HG02840 (cell line): Measurements from ENCODE around the gene ATG7.

Source experiments
- ATAC-seq: cut with Tn5 transposase; IDR thresholded peaks from one replicate; pipeline ENCODE4 v1.9.1; 2021; ENCODE audit warnings: mild to moderate bottlenecking, moderate library complexity, moderate number of reproducible peaks; ENCODE audit not compliant: unreplicated experiment, low FRiP score

Gene ATG7

DNA sequence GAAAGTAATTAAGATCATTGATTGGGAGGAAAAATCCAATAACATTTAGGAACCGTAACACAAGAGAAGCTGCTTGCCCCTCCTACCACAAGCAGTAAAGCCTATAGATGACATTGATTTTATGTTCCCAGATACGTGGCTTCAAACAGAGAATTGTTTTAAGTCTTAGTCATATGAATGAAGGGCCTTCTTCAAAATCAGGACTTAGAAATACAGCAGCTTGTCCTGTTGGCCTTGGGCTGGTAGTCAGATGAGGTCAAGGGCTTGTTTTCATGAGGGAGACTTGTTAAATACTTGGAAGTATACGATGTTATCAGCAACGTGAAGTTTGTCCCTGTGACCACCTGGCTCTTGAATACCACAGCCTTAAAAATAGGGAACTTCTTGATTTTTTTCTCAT lies 257.1 kb downstream of the ATG7 start:
- no peak for ATAC-seq

DNA sequence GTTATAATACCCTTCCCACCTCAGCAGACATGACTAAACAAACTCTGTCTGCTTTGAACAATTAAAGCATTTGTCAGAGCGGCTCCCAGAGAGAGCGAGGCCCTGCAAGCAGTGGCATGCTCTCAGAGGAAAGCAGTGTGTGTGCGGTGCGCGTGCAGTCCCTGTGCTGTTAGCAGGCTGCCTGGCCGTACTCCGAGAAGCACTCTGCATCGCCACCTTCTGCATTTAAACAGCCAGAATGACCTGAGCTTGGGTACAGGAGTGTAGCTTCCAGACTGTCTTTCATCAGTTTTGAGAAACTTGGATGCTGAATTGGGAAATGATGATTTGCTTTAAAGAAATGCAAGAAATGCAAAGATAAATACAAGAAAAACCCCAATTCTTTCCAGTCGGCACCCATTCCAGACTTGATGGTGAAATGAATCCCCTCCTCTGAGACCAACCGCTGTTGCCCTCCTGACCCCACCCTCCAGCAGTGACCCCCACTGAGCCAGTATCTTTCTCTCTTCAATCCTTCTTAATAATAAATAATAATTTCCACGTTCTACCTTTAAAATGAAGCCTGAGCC lies 258.0 kb downstream of the ATG7 start:
- ATAC-seq, result no peak

DNA sequence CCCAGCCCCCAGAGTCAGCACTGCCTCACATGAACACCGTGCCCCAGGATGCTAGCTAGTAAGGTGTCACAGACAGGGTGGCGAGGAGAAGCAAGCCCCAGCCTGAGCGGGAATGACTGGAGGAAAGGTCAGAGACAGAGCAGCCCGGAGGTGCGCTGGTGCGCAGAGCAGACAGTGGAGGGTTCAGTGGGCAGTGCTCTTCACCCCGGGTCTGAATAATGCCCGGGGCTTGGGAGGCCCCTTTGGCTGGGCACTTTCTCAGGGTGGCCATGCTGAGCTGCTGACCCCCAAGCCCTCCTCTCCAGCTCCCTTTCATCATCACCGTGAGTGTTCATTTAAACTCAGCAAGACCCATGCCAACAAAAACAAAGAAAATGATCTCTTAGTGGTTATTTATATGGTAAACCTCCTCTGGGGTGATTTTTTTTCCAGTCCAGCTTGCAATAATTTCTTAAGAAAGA lies 260.8 kb downstream of the ATG7 start:
- ATAC-seq, result no peak

DNA sequence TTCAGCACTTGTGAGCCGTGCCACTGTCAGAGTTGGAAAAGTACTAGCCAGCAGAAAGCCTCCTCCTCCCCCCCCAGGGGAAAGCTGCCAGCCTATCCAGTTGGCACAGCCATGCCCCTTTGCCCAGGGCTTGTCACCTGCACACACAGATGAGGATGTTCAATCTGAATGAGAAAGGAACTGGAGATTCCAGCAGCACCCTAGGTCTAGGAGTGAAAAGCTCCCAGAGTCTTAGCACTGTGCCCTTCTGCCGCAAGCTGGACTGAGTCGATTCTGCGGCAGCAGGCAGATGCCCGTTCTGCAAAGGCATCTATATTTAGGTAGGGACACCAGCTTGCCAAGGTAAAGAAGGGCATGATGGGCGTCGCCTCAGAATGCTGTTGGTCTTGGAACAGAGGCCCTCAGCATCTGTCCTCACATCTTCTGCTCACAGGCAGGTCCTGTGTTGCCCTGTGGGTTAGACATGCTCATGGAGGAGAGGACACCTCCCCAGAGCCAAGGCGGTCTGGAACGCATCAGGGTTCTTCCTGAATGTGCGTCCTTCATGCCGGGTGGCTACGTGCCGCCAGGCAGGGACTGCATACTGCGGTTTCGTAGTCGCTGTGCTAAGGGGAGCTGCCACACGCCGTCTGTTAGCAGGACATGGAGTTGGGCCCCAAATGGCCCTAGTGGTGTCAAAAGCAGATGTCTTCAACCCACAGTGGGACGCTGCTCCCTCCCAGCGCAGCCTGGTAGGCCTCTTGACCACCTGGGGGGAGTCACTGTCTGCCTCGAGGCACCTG lies 262.0 kb downstream of the ATG7 start:
- ATAC-seq, result no peak

DNA sequence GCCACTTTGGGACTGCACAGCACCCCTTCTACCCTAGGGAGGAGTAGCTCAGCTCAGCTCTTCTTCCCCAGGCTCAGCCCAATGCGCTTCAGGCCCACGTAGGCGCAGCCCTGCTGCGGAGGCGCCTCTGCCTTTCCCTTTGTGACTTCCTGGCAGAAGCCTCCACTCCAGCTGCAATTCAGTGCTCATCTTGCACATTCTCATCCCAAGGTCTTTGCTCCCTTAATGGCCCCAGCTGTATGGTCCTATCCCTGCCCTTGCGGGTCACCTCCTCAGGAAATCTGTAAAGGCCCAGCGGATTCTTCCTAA lies 262.6 kb downstream of the ATG7 start:
- ATAC-seq, result no peak

DNA sequence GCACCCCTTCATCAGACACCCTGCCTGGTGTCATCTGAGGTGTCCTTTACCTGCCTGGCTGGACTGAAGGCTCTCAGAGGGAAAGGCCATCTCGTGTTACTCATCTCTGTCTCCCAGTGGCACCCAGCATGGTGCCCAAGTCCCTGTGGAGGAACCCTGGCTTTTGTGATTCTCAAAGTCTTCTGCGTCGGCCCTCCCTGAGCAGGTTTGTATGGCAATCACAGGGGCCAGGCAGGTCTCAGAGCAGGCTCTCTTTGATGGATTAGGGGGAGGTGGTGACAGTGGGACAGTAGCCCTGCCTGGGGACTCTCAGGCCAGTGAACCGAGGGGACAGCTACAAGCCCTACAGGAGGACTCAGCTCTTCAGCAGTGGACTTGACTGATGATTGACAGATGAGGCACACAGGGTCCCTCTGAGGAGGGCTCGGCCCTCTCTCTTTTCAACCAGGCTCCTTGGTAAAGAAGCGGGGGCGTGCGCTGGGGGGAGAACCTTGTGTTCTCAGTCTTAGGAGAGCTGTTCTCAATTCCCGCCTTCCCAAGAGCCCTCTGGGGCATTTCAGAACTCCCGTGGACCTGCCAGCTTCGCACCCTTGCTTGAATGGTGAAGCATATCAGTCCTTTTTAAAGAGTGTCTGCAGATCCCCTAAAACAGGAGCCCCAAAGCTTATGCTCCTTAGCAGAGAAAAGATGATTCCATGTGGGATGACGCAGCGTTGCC lies 263.2 kb downstream of the ATG7 start:
- ATAC-seq, result no peak

DNA sequence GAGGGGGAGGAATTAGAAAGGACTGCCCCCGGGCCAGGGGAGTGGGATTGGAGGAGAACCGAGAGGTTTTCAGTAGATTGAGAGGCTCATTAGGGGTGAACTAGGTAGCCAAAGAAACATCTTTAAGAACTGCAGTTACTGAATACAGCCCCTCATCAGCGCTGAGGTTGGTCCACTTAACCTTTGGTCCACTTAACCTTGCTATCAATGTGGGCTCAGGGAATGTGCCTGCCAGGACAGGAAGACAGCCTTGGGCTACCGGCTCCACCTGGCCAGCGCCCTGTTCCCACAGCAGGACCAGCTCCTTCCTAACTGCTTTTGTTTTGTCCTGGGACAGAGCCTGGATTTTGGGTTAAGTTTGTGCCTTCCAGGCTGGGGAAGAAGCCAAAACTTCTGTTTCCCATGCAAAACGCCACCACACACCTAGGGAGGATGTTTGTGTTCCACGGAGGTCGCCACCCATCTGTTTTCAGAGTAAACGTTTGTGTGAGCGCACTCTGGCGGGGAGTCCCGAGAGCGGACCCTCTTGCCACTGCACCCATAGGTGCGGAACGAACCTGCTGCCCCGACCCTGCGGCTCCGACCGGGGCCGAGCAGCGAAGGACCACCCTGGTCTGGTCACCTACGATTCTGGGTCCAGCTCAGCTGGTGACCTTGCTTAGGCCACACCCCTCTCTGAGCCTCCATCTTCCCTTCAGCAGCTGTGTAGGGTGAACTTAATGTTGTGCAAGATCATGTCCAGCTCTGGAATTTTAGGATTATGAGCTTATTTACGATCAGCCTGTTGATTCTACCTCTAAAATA lies 264.1 kb downstream of the ATG7 start:
- no peak for ATAC-seq

DNA sequence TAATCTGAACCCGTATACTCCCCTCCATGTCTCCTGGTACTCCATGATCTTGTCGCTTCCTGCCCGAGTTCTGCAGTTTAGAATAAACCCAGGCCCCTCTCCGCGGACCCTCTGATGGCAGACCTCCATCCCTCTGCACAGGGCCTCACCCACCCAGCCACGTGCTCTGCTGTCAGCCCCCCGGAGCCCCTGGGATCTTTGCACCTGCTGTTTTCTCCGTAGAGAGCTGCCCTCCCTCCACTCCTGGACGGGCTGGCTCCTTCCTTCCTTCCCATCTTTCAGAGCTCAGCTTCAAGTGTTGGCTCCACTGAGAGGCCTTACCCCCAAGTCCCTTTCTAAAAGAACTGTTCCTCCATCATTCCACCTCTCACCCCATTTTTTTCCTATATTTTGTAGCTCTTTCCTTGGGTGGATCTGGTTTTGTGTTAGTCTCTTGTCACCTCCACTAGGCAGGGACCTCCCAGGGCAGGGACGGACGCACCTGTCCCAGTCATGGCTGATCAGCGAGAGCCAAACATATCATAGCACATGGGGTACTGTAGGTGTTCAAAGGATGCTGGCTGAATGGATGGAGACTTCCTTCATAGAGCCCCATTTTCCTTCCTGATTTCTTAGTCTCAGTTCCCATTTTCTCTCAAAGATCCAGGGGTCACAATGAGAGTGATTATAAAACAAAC lies 264.9 kb downstream of the ATG7 start:
- no peak for ATAC-seq

DNA sequence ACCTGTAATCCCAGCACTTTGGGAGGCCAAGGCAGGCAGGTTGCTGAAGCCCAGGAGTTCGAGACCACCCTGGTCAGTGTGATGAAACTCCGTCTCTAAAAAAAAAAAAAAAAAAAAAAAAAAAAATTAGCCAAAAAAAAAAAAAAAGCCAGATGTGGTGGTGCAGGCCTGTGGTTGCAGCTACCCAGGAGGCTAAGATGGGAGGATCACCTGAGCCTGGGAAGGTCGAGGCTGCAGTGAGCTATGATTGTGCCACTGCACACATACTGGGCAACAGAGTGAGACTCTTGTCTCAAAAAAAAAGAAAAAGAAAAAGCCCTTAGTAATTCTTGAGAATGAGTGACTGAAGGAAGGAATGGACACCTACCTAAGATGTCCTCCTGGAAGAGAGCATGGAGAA lies 266.4 kb downstream of the ATG7 start:
- no peak for ATAC-seq

DNA sequence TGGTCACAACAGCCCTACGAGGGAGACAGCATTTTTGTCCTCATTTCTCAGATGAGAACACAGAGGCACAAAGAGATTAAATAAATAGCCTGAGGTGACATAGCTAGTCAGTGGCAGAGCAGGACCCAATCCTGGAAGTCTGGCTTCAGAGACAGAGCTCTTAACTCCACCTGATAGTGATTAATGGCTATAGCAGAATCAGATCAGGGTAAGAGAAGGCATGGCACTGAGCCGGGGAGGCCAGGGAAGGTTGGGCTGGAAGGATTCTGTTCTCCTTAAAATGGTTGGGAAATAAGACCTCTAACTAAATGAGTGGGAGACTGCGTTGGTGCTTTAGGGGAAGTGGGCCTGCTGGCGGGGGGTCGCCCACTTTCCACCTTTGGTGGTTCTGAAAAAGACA lies 267.0 kb downstream of the ATG7 start:
- no peak for ATAC-seq

DNA sequence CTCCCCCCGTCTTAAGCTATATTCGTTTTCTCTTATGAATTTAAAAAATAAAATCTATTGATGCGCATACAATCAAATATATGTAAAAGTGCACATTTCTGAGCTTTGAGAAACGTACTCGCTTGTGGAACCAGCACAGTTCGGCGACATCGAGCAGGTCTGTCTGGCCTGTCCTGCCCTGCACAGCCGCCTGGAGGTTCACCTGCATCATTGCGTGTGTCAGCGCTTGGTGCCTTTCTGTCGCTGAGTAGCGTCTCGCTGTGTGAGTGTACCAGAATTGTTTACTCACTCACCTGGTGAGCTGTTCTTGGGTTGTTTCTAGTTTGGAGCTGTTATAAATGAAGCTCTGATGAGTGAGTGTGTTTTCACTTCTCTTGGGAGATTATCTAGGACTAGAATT lies 267.5 kb downstream of the ATG7 start:
- ATAC-seq, result no peak

DNA sequence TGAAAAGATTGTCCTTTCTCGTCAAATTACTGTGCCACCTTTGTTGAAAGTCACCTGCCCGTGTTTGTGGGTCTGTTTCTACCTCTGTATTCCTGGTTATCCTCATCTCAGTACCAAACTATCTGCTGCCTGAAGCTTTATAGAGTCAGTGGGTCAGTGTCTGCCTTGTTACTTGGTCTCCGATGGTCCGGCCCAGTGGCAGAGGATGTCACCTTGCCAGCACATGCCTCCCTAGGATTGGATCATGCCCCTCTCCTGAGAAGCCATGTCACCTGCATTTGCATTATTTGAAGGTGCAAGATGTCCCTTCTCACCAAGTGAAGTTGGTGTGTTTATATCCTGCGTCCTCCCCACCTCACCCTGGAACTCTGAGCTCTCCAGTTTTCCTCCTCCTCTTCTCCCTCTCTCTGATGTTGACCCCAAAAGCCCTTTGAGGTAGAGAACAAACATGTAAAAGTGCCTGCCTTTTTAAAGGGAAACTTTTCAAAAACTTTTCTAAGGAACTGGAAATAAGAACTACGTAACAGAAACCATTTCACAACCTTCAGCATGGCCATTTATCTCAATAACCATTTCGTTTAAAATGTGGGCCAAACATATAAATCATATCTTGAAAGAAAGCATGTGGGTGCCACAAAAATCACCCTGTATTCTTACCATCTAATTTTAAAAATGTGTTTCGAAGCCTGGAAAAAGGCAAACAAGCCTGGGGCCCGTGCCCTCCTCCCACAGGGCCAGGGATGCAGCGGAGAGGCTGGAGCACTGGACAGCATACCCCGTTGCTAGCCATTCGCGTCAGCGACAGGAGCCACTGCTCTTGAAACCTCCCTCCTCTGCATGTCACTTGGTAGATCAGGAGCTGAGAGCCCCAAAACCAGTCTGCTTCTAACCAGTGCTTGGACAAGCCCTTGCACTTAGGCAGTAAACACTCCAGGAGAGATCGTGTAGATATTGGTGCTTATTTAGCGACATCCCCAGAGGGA lies 269.4 kb downstream of the ATG7 start:
- no peak for ATAC-seq

DNA sequence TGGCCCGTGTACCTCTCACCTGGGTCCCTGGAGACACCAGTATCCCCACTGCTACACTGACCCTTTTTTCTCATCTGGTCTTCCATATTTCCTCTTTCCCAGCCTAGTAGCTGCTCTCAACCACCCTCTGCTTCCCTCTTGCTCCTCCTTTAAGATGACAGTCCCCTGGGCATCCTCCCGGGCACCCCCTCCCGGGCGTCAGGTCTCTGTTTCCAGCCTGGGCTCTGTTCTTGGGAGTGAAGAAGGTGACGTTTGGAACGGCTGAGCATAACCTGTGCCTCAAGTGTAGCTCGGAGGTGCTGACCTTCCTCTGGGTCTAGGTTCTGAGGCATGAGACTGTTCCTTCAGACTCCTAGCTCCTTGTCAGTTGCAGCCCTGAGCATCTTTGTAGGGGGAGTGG lies 270.4 kb downstream of the ATG7 start:
- no peak for ATAC-seq

DNA sequence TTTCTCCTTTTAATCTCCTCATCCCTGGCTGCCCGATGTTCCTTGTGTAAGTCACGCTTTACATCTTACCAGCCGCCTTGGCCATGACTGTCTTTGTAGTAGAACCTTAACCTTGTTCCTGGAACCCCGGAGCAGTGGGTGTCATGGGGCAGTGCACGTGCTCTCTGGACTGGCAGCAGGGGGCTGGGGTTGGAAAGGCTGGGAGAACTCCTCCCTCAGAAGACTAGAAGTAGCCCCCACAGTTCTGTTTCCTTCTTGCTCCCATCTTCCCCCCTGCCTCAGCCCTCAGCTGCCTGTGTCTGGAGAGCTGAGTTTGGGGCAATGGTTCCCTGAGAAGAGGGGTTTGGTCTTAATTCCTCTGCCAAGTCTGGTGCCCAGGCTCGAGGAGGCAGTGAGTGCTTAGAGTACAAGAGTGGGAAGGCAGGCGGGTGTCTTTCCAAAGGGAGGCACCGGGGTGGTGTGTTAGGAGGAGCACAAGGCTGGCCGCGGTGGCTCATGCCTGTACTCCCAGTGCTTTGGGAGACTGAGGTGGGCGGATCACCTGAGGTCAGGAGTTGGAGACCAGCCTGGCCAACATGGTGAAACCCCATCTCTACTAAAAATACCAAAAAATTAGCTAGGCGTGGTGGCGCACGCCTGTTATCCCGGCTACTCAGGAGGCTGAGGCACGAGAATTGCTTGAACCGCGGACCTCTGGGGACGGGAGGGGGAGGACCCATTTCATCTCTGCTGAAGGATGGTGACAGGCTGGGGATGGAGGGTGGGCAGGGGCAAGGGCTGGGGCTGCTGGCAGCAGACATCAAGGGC lies 271.1 kb downstream of the ATG7 start:
- no peak for ATAC-seq

DNA sequence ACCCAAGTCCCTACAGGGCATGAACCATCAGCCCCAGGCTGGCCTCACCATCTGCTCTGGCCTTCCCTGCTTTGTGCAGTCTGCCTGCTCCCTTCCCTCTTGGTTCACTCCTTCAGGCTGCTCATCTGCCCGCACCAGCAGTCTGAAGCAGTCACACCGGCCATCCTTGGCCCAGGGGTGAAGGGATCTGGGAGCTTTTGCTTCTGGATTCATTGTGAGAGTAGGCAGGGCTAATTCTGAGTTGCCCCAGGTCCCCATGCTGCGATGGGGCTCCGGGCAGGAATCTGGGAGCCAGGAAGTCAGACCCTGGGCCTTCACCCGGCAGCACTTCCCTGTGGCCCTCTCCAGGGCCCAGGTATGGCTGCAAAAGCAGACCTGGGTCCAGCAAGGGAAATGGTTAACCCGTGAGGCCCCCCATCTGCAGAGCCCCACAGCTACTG lies 271.8 kb downstream of the ATG7 start:
- ATAC-seq, result no peak

DNA sequence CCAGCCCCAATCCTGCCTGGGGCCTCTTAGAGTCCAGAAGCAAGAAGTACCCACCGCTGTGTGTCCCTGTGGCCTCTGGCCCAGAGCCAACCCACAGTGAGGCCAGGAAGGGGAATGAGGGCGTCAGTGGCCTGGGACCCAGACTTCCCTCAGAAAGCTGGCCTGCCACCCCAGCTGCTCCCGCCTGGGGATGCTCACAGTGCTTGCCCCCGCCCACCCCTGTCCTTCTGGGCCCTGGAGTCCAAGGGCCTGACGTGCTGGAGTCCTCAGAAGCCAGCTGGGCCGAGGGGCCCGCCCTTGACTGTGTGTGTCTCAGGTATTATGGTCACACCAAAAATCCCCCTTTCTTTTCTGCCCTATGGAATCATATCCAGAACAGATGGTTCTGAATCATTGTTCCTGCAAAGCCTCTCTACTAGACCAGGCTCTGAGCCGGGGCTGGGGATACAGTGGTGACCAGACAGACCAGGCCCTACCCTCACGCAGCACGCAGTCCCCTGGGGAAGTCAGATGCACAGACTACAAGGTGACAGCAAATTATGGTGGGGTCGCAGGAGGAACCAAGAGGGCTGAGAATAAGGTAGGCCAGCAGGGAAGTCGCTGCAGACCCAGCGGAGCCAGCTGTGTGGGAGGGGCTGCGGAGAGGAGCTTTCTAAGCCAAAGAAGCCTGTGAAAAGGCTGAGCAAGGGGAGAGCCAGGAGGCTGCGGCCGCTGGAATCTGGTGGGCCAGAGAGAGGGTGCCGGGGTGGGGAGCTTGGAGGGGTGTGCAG lies 272.4 kb downstream of the ATG7 start:
- no peak for ATAC-seq

DNA sequence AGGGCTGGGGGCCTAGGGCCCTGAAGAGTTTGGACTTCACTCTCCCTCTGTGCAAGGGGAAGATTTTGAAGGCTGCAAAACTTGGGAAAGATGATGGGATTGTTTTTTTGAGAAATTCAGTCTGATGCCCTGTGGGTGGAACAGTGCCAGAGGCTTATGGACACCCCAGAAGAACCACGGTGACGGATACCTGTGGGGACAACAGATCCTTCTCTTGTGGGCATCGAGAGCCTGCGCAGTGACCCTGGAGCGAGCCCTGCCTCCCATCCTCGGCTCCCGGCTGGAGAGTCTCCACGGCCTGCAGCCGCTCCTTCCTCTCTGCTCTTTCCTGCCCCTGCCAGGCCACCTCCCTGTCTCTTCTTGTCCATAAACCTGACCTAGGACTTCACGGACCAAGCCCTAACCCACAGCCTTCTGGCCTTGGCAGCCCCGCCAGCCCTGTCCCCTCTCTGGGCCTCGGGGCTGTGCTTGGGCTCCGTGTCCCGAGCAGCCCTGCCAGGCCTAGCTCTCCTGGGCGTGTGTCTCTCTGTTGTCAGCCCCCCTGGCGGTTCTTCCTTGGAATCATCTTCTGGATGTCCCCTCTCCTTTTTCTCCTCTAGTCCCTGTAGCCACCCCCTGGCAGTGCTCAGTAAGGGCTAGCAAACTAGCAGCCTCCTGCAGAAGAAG lies 273.1 kb downstream of the ATG7 start:
- ATAC-seq, result no peak
